Medulla oblongata (tissue), 1 donor: ENCODE results near the gene CSF1R.
"Not testable (repeated sequence)": the region's sequence is repeated elsewhere in the genome, so short reads cannot be mapped to it uniquely, and the experiment has no call there.

Source experiments
- DNase-seq: peaks from one replicate; pipeline ENCODE4 v3.0.0-alpha.2; 2015; ENCODE audit errors: extremely low spot score

CSF1R gene

GRCh38 chr5:150055326-150056074, 30.9 kb downstream of the CSF1R start:
- no peak for DNase-seq

DNA sequence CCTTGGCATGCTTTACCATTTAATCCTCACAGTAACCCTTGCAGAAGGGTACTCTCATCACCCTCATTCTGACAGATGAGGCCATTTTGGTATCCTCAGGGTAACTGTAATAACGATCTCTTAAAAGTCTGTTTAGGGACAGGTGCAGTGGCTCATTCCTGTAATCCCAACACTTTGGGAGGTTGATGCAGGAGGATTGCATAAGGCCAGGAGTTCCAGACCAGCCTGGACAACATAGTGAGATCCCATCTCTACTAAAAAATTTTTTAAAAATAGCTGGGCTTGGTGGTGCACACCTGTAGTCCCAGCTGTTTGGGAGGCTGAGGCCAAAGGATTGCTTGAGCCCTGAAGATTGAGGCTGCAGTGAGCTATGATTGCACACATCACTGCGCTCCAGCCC, 31.8 kb downstream of the CSF1R start:
- DNase-seq, result no peak

DNA sequence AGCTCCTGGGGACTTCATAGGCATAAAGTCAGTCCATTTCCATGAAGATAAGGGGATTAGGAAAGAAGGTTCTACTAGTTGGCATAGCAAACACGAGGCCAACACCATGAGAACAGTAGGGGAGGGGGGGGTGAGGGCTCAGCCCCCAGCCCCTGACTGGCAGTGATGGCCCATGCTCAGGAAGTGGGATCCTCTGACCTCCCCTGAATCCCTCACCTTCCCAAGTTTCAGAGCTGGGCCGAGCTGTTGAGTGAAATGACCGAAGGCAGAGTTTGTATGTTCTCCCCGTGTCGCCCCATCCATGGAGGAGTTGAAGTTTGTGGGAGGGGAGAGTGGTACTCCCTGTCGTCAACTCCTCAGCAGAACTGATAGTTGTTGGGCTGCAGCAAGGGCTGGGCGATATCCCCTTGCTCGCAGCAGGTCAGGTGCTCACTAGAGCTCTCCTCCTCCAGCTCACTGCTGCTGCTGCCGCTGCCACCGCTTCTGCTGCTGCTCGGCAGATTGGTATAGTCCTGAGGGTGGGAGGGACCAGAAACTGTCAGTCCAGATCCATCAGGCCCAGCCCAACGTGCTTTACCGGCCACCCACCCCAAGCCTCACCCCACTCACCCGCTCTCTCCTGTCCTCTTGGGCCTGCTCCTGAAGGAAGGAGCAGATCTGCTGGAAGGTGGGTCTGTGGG, 32.5 kb downstream of the CSF1R start:
- DNase-seq, result no peak

DNA sequence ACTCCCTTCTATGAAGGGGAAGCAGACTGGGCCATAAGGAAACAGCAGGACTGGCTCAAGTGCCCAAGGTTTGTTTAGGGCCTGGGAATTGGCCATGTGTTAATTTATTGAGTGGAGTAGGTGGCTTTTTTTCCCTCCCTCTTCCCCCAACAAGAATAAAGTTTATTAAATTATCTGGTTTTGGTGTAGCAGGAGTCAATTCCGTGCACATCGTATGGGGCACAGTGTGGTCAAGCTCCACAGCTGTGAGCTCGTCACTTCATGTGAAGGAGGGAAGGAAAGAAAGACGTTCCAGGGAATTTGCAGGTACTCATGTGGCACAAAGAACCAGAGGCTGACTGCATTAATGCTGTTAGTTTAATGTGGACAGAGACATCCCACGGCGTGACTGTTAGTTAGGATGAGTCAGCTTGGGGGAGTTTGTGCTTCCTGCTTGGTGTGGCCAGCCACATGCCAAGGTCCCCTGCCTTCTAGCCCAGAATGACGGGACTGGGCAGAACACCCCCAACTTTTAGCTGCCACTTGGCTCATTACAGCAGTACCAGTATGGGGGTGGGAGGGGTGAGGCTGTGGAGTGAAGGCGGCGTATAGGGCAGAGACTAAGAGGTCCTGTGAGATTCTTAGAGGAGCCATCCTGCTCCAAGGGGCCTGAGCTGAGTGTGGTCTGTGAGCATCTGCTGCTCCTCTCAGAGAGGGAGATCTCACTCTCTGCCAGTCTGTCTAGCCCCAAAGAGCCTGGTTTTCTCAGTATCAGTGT, 33.2 kb downstream of the CSF1R start:
- DNase-seq, result no peak

DNA sequence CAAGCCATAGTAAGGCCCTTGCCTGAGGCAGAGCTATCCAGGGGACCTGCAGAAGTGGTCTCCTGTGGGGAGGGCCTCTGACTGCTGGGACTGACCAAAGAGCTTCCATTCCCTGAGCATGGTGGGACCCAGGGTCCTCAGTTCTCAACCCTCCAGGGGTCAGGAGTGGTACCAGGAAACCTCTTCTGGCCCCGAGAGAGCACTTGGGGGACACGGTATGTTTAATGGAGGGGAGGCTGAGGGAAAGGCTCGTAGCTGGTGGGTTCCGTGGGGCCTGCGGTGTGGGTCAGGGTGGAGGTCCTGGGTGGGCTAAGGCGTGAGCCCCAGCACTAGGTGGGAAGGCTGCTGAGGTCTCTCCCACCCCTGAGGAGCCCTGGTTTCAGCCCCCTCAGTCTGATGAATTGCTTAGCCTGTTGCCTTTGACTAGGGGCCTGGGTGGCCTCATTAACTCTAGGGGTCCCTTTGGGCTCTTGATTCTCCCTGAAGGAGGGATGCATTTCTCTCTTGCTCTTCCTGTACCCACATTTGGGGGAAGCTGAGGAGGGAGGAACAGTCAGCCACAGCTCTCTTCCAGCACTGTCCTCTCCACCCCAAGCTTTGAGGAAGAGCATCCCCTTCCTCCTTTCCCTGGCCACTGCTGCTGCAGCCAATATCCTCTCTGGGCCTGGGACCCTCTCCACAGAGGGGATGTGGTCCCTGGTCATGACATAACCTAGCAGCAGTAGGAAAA, 34.0 kb downstream of the CSF1R start:
- DNase-seq, result no peak

DNA sequence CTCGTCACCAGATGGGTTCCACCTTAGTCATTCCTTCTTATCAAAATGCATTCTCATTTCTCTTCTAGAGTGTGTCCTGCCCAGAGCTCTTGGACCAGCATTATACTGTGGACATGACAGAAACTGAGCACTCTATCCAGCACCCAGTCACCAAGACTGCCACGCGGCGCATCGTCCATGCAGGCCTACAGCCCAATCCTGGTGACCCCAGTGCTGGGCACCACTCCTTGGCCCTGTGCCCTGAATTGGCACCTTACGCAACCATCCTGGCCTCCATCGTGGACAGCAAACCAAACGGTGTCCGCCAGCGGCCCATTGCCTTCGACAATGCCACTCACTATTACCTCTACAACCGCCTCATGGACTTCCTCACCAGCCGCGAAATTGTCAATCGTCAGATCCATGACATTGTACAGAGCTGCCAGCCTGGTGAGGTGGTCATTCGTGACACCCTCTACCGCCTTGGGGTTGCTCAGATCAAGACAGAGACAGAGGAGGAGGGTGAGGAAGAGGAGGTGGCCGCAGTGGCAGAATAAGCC, 34.6 kb downstream of the CSF1R start:
- DNase-seq, result no peak

GRCh38 chr5:150050172-150050811, 36.1 kb downstream of the CSF1R start:
- DNase-seq, result not testable (repeated sequence)

GRCh38 chr5:150046031-150046430, 40.3 kb downstream of the CSF1R start:
- no peak for DNase-seq

DNA sequence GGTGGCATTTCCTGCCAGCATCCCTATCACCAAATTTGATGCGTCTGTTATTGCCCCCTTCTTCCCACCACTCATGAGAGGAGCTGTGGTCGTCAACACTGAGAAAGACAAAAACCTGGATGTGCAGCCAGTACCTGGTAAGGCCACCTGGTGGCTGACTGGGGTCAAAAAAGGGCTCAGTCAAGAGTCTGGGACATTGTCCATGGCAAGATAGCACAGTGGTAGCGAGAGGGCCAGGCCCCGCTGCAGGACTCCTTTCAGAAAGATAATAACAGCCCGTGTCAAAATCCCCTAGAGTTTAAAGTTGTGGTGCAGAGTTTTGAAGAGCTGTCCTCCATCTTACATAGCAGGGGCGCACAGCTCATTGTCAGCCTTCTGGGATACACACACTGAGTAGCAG, 40.8 kb downstream of the CSF1R start:
- no peak for DNase-seq

- DNase-seq, result no peak
Measured at GRCh38 chr5:150044712-150045111, 41.6 kb downstream of the CSF1R start.

DNA sequence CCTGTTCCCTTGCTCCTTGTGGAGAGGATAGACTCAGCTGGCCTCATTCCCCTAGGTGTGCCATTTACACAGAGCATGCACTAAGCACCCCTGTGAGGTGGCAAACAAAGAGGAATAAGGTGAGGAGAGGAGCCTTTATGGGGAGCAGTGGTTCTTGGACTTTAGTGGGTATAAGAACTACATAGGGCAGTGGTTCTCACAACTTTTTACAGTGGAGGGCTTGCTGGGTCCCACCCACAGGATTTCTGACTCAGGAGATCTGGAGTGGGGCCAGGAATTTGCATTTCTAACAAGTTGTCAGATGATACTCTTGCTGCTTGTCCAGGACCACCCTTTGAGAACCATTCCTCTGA, 42.0 kb downstream of the CSF1R start:
- DNase-seq, result no peak

DNA sequence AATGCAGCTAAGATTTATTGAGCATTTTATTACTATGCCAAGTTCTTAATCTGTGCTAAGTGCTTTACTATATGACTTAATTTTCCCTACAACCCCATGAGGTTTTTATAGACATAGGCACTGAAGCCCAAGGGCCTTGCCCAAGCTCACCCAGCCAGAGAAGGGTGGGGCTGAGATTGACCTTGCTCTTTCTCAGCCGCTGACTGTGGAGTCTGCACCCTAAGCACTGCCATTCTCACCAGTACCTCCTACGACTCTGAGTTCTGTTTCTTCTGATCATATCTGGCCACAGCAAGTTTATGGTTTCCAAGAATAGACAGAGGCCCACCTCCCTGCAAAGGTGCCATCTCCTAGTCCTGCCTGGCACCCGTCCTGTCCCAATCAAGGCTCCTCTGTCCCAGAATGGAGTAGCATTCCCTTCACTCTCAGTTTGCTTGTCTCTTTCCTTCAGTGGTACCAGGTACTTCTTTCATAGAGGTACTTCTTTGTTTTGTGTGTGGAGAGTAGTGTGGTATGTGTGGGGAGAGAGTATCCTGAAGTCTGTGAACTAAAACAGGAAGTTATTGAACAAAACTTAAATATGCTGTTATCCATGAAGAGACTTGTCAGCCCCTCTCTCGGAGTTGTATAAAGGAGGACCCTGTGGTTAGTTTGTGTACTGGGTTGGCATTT, 42.6 kb downstream of the CSF1R start:
- DNase-seq, result no peak

DNA sequence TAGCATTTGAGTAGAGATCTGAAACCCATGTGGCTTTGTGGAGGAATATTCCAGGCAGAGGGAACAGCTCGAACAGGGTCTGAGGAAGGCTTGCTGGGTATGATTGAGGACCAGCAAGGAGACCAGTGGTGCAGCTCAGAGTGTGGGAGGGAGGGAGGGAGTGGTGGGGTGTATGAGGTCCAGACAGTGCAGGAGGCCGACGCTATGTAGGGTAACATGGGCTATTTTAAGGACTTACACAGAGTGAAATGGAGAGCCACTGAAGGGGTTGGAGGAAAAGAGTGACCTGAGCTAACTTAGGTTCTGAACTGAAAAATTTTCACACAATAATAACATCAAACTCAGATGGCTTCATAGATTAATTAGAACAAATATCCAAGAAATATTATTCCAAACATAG, 43.9 kb downstream of the CSF1R start:
- DNase-seq, result no peak

GRCh38 chr5:150038547-150038946, 47.8 kb downstream of the CSF1R start:
- DNase-seq, result no peak

DNA sequence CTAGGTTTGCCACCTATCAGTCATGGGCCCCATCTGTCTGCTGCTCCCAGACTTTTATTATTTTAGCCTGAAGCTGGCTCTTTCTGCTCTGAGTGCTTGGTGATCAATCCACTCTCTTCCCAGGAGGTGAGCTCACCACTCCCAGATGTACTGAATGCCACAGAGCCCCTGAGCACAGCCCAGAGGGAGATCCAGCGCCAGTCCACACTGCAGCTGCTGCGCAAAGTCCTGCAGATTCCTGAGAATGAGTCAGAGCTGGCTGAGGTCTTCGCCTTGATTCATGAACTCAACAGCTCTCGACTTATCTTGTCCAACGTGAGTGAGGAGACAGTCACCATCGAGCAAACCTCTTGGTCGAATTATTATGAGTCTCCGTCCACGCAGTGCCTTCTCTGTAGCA, 49.8 kb downstream of the CSF1R start:
- no peak for DNase-seq

- peak; percentile 21 for DNase-seq
Measured at GRCh38 chr5:150035139-150035895, 51.0 kb downstream of the CSF1R start.

DNA sequence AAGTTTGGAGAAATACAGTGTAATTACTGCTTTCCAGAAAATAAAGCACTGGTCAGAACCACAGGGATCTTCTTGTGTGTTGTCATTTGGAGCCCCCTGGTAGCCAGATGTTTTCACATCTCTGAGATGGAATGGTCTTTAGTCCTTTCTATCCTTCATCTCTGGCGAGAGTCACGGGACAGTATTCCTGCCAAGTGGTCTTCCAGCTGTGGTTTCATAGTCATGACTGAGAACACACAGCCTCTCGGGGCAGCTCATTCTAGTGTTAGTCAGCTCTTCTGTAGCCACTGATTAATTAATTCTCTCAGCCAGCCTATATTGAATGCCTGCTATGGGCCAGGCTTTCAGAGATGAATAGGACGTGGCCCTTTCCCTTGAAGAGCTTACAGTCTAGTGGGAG, 51.7 kb downstream of the CSF1R start:
- no peak for DNase-seq

DNA sequence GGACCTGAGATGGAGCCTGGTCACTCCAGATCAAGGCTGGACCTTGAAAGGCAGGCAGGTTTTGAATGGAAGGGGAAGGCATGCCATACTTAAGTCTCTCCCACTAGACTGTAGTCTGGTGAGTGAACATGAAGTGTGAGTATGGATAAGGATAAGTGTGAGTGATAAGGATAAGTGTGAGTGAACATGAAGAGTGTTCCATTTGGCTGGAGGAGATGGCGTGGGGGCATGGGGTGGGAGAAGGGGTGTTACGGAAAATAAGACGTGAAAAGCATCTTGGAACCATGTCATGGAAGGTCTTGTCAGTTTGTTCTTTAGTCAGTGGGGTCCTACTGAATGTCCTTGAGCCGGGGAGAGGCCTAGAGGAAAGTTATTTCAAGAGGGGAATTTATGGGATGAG, 53.0 kb downstream of the CSF1R start:
- no peak for DNase-seq

- not testable (repeated sequence) for DNase-seq
Measured at GRCh38 chr5:150028047-150028446, 58.3 kb downstream of the CSF1R start.

GRCh38 chr5:150026682-150027172, 59.6 kb downstream of the CSF1R start:
- no peak for DNase-seq
